GM12873 (cell line): ENCODE data around the gene RCN2.

Experiments
- CTCF ChIP-seq: IDR thresholded peaks from 2 replicates; pipeline ENCODE4 v1.5.1; 2012; ENCODE audit warnings: low read depth, mild to moderate bottlenecking, moderate library complexity, low read length, control low read depth; ENCODE audit not compliant: insufficient read depth; ENCODE audit errors: missing control alignments

RCN2 gene

GRCh38 chr15:76982356-76982755 lies 50.8 kb downstream of the RCN2 start:
- no peak for TF ChIP-seq CTCF

DNA sequence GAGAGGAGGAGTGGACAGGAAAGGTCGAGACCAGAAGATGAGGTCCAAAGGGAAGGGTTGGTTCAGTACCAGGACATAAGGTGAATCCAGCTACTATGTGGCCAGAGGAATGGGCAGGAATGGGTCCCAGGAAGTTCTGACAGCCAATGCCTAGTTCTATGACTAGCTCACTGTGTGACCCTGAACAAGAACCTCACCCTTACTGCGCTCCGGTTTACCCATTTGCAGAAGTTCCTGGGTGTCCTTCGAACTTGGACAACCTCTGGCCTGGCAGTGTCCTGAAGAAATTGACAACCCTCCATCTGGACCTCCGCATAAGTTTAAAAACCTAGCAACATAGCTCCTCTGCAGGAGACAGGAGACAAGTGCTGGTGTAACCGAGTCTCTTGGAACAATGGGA lies 51.2 kb downstream of the RCN2 start:
- no peak for TF ChIP-seq CTCF

DNA sequence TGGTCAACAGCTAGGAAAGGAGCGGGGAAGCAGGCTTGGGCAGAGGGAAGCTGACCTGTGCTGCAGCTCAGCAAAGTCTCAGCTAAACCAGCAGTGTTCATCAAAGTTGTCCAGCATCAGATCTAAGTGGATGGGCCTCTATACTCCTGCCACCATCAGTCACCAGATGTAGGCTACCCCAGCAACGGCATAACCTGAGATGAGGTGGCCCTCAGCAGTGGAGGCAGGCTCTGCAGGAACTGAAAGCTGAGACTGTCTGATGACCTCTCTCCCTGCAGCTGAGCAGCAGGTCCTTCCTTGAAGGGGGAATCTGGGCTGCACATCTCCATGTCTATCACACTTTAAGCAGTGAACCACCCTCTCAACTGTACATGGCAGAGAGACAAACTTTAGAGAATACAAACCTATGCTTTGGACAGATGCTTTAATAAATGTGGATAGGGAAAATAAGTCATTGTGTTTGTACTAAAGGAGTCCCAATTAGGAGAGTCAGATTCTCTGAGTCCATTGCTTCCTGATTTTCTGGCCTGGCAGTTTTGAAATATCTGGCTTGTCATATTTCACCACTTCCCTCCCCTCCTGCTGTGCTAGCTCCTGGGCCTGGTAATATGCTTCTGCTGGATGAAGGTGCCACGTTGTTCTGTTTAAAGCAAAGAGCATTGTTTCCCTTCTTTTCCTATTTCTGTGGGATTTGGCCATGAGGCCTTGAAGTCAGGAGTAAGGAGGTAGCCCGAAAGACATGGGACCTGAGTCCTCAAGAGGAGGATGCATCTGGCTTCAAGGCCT lies 52.2 kb downstream of the RCN2 start:
- no peak for TF ChIP-seq CTCF

DNA sequence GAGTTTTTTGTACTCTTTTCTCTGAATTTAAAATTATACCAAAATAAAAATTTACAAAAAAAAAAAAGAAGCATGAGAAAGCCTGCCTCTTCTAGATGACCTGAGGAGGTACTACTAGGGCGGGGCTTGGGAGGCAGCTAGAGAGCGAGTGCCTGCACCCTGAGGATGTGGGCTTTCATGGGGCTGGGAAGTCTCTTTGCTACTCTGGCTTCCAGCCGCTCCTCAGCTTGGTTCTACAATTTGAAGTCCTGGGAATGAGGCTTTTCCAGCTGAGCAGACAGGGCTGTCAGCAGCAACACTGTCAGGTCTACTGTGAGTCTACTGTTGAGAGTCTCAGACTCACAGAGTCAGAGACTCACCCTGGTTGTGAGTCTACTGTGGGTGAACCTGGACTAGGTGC lies 55.2 kb downstream of the RCN2 start:
- no peak for TF ChIP-seq CTCF

DNA sequence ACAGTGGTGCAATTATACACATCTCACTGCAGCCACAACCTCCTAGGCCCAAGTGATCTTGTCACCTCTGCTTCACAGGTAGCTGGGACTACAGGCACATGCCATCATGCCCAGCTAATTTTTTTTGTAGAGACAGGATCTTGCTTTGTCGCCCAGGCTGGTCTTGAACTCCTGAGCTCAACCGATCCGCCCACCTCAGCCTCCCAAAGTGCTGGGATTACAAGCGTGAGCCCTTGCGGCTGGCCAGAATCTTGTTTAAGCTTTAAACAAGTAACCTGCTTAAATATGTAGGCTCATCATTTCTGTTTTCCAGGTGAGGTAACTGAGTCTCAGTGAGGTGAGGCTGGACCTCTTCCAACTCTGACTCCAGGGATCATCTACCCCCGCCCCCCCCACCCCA lies 55.7 kb downstream of the RCN2 start:
- TF ChIP-seq CTCF: no peak

DNA sequence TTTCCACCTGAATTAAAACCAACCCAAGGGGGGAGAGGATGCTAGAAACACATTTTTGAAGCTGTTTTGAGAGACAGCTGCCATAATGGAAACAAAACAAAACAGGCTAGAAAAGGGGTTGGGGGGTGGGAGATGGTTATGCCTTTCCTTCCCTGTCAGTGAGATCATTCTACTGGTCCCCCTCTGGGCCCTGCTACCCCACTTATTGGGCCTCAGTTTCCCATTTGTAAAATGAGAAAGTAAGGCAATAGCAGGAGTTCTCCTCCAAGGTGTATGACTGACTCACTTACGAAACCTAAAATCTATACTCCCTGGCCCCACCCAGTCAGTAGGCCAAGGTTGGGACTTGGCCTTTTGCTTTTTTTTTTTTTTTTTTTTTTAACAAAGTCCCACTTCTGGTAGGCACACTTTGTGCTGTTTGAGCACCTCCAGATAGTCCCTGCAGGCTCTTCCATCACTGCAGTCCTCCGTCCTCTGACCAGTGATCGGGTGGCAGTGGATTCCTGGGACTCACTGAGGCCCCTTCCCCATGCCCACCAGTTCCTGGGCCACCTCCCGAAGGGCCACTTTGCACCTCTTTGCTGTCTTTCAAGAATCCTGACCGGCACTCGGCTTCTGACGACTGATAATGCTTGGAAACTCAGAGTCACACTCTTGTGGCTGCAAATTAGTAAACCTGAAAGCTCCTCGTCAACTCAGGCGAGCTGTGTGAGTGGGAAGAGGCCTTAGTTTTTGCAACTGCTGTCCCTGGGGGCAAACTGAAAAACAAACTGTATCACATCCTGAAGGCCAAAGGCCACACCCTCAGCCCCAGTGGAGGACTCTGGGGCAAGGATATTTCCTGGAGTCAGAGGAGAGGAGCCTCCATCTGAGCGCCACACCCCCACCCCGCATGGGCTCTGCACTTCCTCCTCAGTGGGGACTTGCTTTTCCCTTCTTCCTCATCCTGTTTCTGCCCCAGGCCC lies 56.6 kb downstream of the RCN2 start:
- TF ChIP-seq CTCF: no peak
